SH-SY5Y (cell line): ENCODE measurements around the gene FAU.

Experiments used
- GATA2 ChIP-seq: IDR thresholded peaks from 2 replicates; pipeline ENCODE4 v1.6.1; 2011; ENCODE audit warnings: mild to moderate bottlenecking, low read depth, low read length
- GATA3 ChIP-seq: IDR thresholded peaks from 2 replicates; pipeline ENCODE4 v1.6.1; 2011; ENCODE audit warnings: low read depth, mild to moderate bottlenecking, low read length, moderate library complexity

- TF ChIP-seq GATA2 (no peak), GATA3 (no peak)
Observed at GRCh38 chr11:65121447-65121864, 478 bp downstream of the FAU start.
